Astrocyte (in vitro differentiated cells and primary cell): ENCODE measurements around the gene MXRA8. TPM values are rescaled to one million over a fixed set of nuclear protein-coding genes. Genes with fewer than 3 reads are reported as not detected.

ENCODE experiments used
- DNase-seq: peaks from one replicate; pipeline ENCODE4 v3.0.0-alpha.2; 2010; ENCODE audit warnings: low read depth
- FAIRE-seq: peaks from 2 replicates; lab custom pipeline; 2011; peaks lifted over from hg19 to GRCh38; lab: Jason Lieb, UNC
- H2AFZ ChIP-seq: 2 replicates; pipeline ENCODE4 v1.6.0; 2012; ENCODE audit warnings: low read depth, low read length, inconsistent platforms
- H3K27ac ChIP-seq: 2 replicates; pipeline ENCODE4 v1.5.1; 2011; ENCODE audit warnings: low read depth, low read length, inconsistent platforms
- H3K27me3 ChIP-seq: 2 replicates; pipeline ENCODE4 v1.6.0; 2011; ENCODE audit warnings: low read length, inconsistent platforms; ENCODE audit not compliant: insufficient read depth
- H3K36me3 ChIP-seq: 2 replicates; pipeline ENCODE4 v1.5.1; 2011; ENCODE audit warnings: low read length, inconsistent platforms; ENCODE audit not compliant: insufficient read depth
- H3K4me1 ChIP-seq: 2 replicates; pipeline ENCODE4 v1.5.1; 2011; ENCODE audit warnings: low read length, inconsistent platforms; ENCODE audit not compliant: insufficient read depth
- H3K4me2 ChIP-seq: 2 replicates; pipeline ENCODE4 v1.6.0; 2012; ENCODE audit warnings: low read length, inconsistent platforms
- H3K4me3 ChIP-seq: 2 replicates; pipeline ENCODE4 v1.5.1; 2011; ENCODE audit warnings: low read depth, mild to moderate bottlenecking, low read length, inconsistent platforms; ENCODE audit not compliant: insufficient read depth
- H3K79me2 ChIP-seq: 2 replicates; pipeline ENCODE4 v1.6.0; 2012; ENCODE audit warnings: mild to moderate bottlenecking, low read length, inconsistent platforms; ENCODE audit not compliant: insufficient read depth
- H3K9ac ChIP-seq: 2 replicates; pipeline ENCODE4 v1.6.0; 2012; ENCODE audit warnings: mild to moderate bottlenecking, low read length, inconsistent platforms
- H3K9me3 ChIP-seq: 2 replicates; pipeline ENCODE4 v1.5.1; 2012; ENCODE audit warnings: low read depth, mild to moderate bottlenecking, low read length, inconsistent platforms; ENCODE audit not compliant: insufficient read depth
- H4K20me1 ChIP-seq: 2 replicates; pipeline ENCODE4 v1.6.0; 2012; ENCODE audit warnings: low read length, inconsistent platforms; ENCODE audit not compliant: insufficient read depth
- H3K27ac Mint-ChIP-seq: one replicate; pipeline ENCODE4 v1.8.0; 2021; ENCODE audit warnings: mild to moderate bottlenecking, mixed read lengths; ENCODE audit not compliant: unreplicated experiment
- H3K27me3 Mint-ChIP-seq: one replicate; pipeline ENCODE4 v1.8.0; 2021; ENCODE audit warnings: low read depth, mixed read lengths; ENCODE audit not compliant: unreplicated experiment
- H3K36me3 Mint-ChIP-seq: one replicate; pipeline ENCODE4 v1.8.0; 2021; ENCODE audit warnings: low read depth, mixed read lengths; ENCODE audit not compliant: unreplicated experiment
- H3K4me1 Mint-ChIP-seq: one replicate; pipeline ENCODE4 v1.8.0; 2021; ENCODE audit warnings: low read depth, mixed read lengths; ENCODE audit not compliant: unreplicated experiment
- H3K4me3 Mint-ChIP-seq: one replicate; pipeline ENCODE4 v1.8.0; 2021; ENCODE audit warnings: mild to moderate bottlenecking, moderate library complexity, mixed read lengths; ENCODE audit not compliant: unreplicated experiment
- H3K9me3 Mint-ChIP-seq: one replicate; pipeline ENCODE4 v1.8.0; 2021; ENCODE audit warnings: mild to moderate bottlenecking, mixed read lengths; ENCODE audit not compliant: unreplicated experiment
- EZH2 ChIP-seq: IDR thresholded peaks from 2 replicates; pipeline ENCODE4 v1.6.1; 2012; ENCODE audit warnings: mild to moderate bottlenecking, low read length, inconsistent platforms; ENCODE audit not compliant: insufficient read depth
- total RNA-seq: library from RNA; stranded (reverse); gene quantifications from 2 replicates; pipeline ENCODE4 v1.2.1, GENCODE V29; 2021
- TF ChIP-seq, protein P1 (sequence below): IDR thresholded peaks from 2 replicates; pipeline ENCODE4 v1.5.1; 2011; ENCODE audit warnings: low read depth, mild to moderate bottlenecking, inconsistent platforms, low read length, moderate library complexity; ENCODE audit not compliant: insufficient read depth

The MXRA8 gene
- total RNA-seq, 1 donor from 2014 or later, result 112 TPM

GRCh38 chr1:1340185-1340584, 18.2 kb downstream of the MXRA8 start:
- H3K27ac Mint-ChIP-seq, result no peak overlapping the region
- no peak for FAIRE-seq
- no peak overlapping the region for H2AFZ ChIP-seq

GRCh38 chr1:1338278-1338677, 20.1 kb downstream of the MXRA8 start:
- Histone ChIP-seq H3K9me3 (no peaks in the 10 kb centered on the region), H3K79me2 (peaks cover 23% of the 10 kb centered on the region), H2AFZ (no peak overlapping the region), H3K9ac (no peak overlapping the region), H3K4me1 (peaks cover 3% of the 10 kb centered on the region), H3K4me2 (no peak overlapping the region), H4K20me1 (peaks cover 44% of the 10 kb centered on the region), H3K27me3 (no peaks in the 10 kb centered on the region), H3K27ac (no peak overlapping the region), H3K36me3 (peaks cover 8% of the 10 kb centered on the region), H3K4me3 (no peak overlapping the region)
- DNase-seq (no peak), FAIRE-seq (no peak)
- Mint-ChIP-seq H3K4me3 (no peak overlapping the region), H3K9me3 (no peaks in the 10 kb centered on the region), H3K36me3 (no peaks in the 10 kb centered on the region), H3K4me1 (peaks cover 2% of the 10 kb centered on the region), H3K27ac (no peak overlapping the region), H3K27me3 (no peaks in the 10 kb centered on the region)
- no peak for TF ChIP-seq EZH2
- TF ChIP-seq, protein P1, sequence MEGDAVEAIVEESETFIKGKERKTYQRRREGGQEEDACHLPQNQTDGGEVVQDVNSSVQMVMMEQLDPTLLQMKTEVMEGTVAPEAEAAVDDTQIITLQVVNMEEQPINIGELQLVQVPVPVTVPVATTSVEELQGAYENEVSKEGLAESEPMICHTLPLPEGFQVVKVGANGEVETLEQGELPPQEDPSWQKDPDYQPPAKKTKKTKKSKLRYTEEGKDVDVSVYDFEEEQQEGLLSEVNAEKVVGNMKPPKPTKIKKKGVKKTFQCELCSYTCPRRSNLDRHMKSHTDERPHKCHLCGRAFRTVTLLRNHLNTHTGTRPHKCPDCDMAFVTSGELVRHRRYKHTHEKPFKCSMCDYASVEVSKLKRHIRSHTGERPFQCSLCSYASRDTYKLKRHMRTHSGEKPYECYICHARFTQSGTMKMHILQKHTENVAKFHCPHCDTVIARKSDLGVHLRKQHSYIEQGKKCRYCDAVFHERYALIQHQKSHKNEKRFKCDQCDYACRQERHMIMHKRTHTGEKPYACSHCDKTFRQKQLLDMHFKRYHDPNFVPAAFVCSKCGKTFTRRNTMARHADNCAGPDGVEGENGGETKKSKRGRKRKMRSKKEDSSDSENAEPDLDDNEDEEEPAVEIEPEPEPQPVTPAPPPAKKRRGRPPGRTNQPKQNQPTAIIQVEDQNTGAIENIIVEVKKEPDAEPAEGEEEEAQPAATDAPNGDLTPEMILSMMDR, result no peak

More at GRCh38 chr1:1340185-1340584, 18.2 kb downstream of the MXRA8 start:
- H3K4me1 ChIP-seq, result peaks cover 16% of the 10 kb centered on the region
- Mint-ChIP-seq H3K27me3 (no peaks in the 10 kb centered on the region), H3K9me3 (no peaks in the 10 kb centered on the region), H3K4me1 (peaks cover 4% of the 10 kb centered on the region), H3K4me3 (no peak overlapping the region), H3K36me3 (no peaks in the 10 kb centered on the region)
- H3K4me3 ChIP-seq, result no peak overlapping the region
- TF ChIP-seq EZH2, result no peak
- TF ChIP-seq, protein P1, result no peak
- H3K9me3 ChIP-seq, result no peaks in the 10 kb centered on the region
- H3K36me3 ChIP-seq, result peaks cover 8% of the 10 kb centered on the region
- peaks cover 51% of the 10 kb centered on the region for H4K20me1 ChIP-seq
- H3K27ac ChIP-seq, result no peak overlapping the region
- peaks cover 42% of the 10 kb centered on the region for H3K79me2 ChIP-seq
- H3K27me3 ChIP-seq, result no peaks in the 10 kb centered on the region
- no peak for DNase-seq
- H3K4me2 ChIP-seq, result no peak overlapping the region
- H3K9ac ChIP-seq, result no peak overlapping the region

- no peaks in the 10 kb centered on the region for H3K36me3 Mint-ChIP-seq
- peaks cover 40% of the 10 kb centered on the region for H4K20me1 ChIP-seq
Measured at GRCh38 chr1:1337793-1338147, 20.6 kb downstream of the MXRA8 start.

More at GRCh38 chr1:1337793-1338147, 20.6 kb downstream of the MXRA8 start:
- no peak for TF ChIP-seq EZH2
- TF ChIP-seq, protein P1, result no peak
- Histone ChIP-seq H3K9ac (no peak overlapping the region), H3K36me3 (peaks cover 8% of the 10 kb centered on the region), H2AFZ (no peak overlapping the region), H3K27ac (no peak overlapping the region), H3K4me3 (no peak overlapping the region), H3K4me2 (no peak overlapping the region), H3K4me1 (peaks cover 3% of the 10 kb centered on the region), H3K9me3 (no peaks in the 10 kb centered on the region), H3K79me2 (peaks cover 18% of the 10 kb centered on the region), H3K27me3 (no peaks in the 10 kb centered on the region)
- Mint-ChIP-seq H3K9me3 (no peaks in the 10 kb centered on the region), H3K27me3 (no peaks in the 10 kb centered on the region), H3K4me3 (no peak overlapping the region), H3K27ac (no peak overlapping the region), H3K4me1 (peaks cover 2% of the 10 kb centered on the region)
- FAIRE-seq (no peak), DNase-seq (no peak)
